SW480 (cell line): ENCODE data around the gene MAP7.
"Not testable (repeated sequence)": the region's sequence is repeated elsewhere in the genome, so short reads cannot be mapped to it uniquely, and the experiment has no call there.

Experiments
- DNase-seq: peaks from one replicate; pipeline ENCODE4 v3.0.0-alpha.2; 2016; ENCODE audit warnings: low spot score

The MAP7 gene

GRCh38 chr6:136502786-136503185, 47.4 kb downstream of the MAP7 start:
- no peak for DNase-seq

GRCh38 chr6:136501514-136501913, 48.7 kb downstream of the MAP7 start:
- no peak for DNase-seq

- no peak for DNase-seq
Measured at GRCh38 chr6:136501096-136501495, 49.1 kb downstream of the MAP7 start.

- DNase-seq = no peak
Measured at GRCh38 chr6:136500414-136500813, 49.8 kb downstream of the MAP7 start.

- DNase-seq = no peak
Measured at GRCh38 chr6:136499370-136499769, 50.9 kb downstream of the MAP7 start.

GRCh38 chr6:136496449-136496848, 53.8 kb downstream of the MAP7 start:
- not testable (repeated sequence) for DNase-seq

- DNase-seq = no peak
Measured at GRCh38 chr6:136494710-136495109, 55.5 kb downstream of the MAP7 start.

GRCh38 chr6:136494059-136494458, 56.2 kb downstream of the MAP7 start:
- no peak for DNase-seq

- no peak for DNase-seq
Measured at GRCh38 chr6:136492409-136492808, 57.8 kb downstream of the MAP7 start.

GRCh38 chr6:136491754-136492153, 58.5 kb downstream of the MAP7 start:
- no peak for DNase-seq

- DNase-seq = no peak
Measured at GRCh38 chr6:136491251-136491650, 59.0 kb downstream of the MAP7 start.

GRCh38 chr6:136489689-136490033, 60.6 kb downstream of the MAP7 start:
- DNase-seq = not testable (repeated sequence)

- no peak for DNase-seq
Measured at GRCh38 chr6:136487759-136488425, 62.3 kb downstream of the MAP7 start.

- DNase-seq = no peak
Measured at GRCh38 chr6:136486357-136486756, 63.9 kb downstream of the MAP7 start.

- DNase-seq = no peak
Measured at GRCh38 chr6:136483906-136484305, 66.3 kb downstream of the MAP7 start.

GRCh38 chr6:136483005-136483404, 67.2 kb downstream of the MAP7 start:
- DNase-seq = not testable (repeated sequence)

GRCh38 chr6:136477548-136477947, 72.7 kb downstream of the MAP7 start:
- no peak for DNase-seq

- DNase-seq = no peak
Measured at GRCh38 chr6:136475686-136476085, 74.5 kb downstream of the MAP7 start.

GRCh38 chr6:136474241-136474640, 76.0 kb downstream of the MAP7 start:
- no peak for DNase-seq

- DNase-seq = no peak
Measured at GRCh38 chr6:136471922-136472321, 78.3 kb downstream of the MAP7 start.

GRCh38 chr6:136471372-136471771, 78.8 kb downstream of the MAP7 start:
- no peak for DNase-seq

- no peak for DNase-seq
Measured at GRCh38 chr6:136470044-136470443, 80.2 kb downstream of the MAP7 start.

GRCh38 chr6:136469154-136469553, 81.1 kb downstream of the MAP7 start:
- no peak for DNase-seq

- no peak for DNase-seq
Measured at GRCh38 chr6:136468711-136469110, 81.5 kb downstream of the MAP7 start.

GRCh38 chr6:136467186-136467585, 83.0 kb downstream of the MAP7 start:
- DNase-seq = no peak
